GM19238 (cell line): ENCODE measurements around the gene APBB1IP.
"Not testable (repeated sequence)": the region's sequence is repeated elsewhere in the genome, so short reads cannot be mapped to it uniquely, and the experiment has no call there.

Experiments used
- DNase-seq: peaks from one replicate; pipeline ENCODE4 v3.0.0; 2011; ENCODE audit warnings: low spot score; ENCODE audit not compliant: insufficient read length

The APBB1IP gene

GRCh38 chr10:26477501-26477900, 39.4 kb downstream of the APBB1IP start:
- DNase-seq, result no peak

- no peak for DNase-seq
These were observed 39.9 kb downstream of the APBB1IP start for GRCh38 chr10:26478061-26478460.

GRCh38 chr10:26479766-26480492, 41.8 kb downstream of the APBB1IP start:
- DNase-seq, result peak; percentile 19

- no peak for DNase-seq
These were observed 43.2 kb downstream of the APBB1IP start for GRCh38 chr10:26481315-26481692.

GRCh38 chr10:26481914-26482550, 43.9 kb downstream of the APBB1IP start:
- no peak for DNase-seq

GRCh38 chr10:26483554-26483953, 45.4 kb downstream of the APBB1IP start:
- DNase-seq, result no peak

- no peak for DNase-seq
These were observed 47.2 kb downstream of the APBB1IP start for GRCh38 chr10:26485150-26485941.

GRCh38 chr10:26486304-26486703, 48.2 kb downstream of the APBB1IP start:
- DNase-seq, result no peak

GRCh38 chr10:26486990-26487850, 49.1 kb downstream of the APBB1IP start:
- no peak for DNase-seq

- no peak for DNase-seq
These were observed 50.2 kb downstream of the APBB1IP start for GRCh38 chr10:26488344-26488743.

- DNase-seq, result no peak
These were observed 50.9 kb downstream of the APBB1IP start for GRCh38 chr10:26489081-26489480.

GRCh38 chr10:26490367-26490766, 52.2 kb downstream of the APBB1IP start:
- not testable (repeated sequence) for DNase-seq

- DNase-seq, result no peak
These were observed 53.1 kb downstream of the APBB1IP start for GRCh38 chr10:26491276-26491675.

GRCh38 chr10:26491934-26492333, 53.8 kb downstream of the APBB1IP start:
- no peak for DNase-seq

GRCh38 chr10:26492725-26493124, 54.6 kb downstream of the APBB1IP start:
- not testable (repeated sequence) for DNase-seq

- no peak for DNase-seq
These were observed 55.9 kb downstream of the APBB1IP start for GRCh38 chr10:26494018-26494417.

- DNase-seq, result no peak
These were observed 61.3 kb downstream of the APBB1IP start for GRCh38 chr10:26499426-26499825.

- DNase-seq, result no peak
These were observed 64.8 kb downstream of the APBB1IP start for GRCh38 chr10:26502986-26503385.

- DNase-seq, result no peak
These were observed 65.8 kb downstream of the APBB1IP start for GRCh38 chr10:26503911-26504310.

GRCh38 chr10:26504429-26504828, 66.3 kb downstream of the APBB1IP start:
- not testable (repeated sequence) for DNase-seq

GRCh38 chr10:26505491-26505890, 67.3 kb downstream of the APBB1IP start:
- DNase-seq, result no peak
